H1 (cell line): ENCODE data around the gene SLITRK3. TPM values are rescaled to one million over a fixed set of nuclear protein-coding genes. Genes with fewer than 3 reads are reported as not detected.

ENCODE experiments used
- ASH2L ChIP-seq: fragments of 200-600, 300-600 bp; sonication (generic); IDR thresholded peaks from one replicate; pipeline ENCODE4 v1.7.1; 2017; ENCODE audit warnings: low read length
- CHD1 ChIP-seq: IDR thresholded peaks from 2 replicates; pipeline ENCODE4 v1.6.1; 2012; ENCODE audit warnings: low read depth, low read length, improper control_type of control experiment
- KDM1A ChIP-seq: fragments of 200-600, 300-600 bp; sonication (generic); IDR thresholded peaks from 2 replicates; pipeline ENCODE4 v1.7.1; 2016; ENCODE audit warnings: mild to moderate bottlenecking, low read length, borderline replicate concordance
- TAF1 ChIP-seq: IDR thresholded peaks from 2 replicates; pipeline ENCODE4 v1.6.1; 2011; ENCODE audit warnings: mild to moderate bottlenecking, low read depth, low read length
- polyA plus RNA-seq, 7 experiments: library from polyadenylated mRNA; depleted of rRNA in 3 of 7; stranded (reverse) in 5 of 7; unstranded in 2 of 7; fragments of >200 nt in 5 of 7; fragments of 200-250 nt in 2 of 7; gene quantifications; 1 replicate in 5 of 7; 2 replicates in 1 of 7; 4 replicates in 1 of 7; pipeline versions ENCODE4 v1.2.1 to v1.2.3, GENCODE V29; 2011 to 2013; ENCODE audit warnings: missing spikeins in 2 of 7, mixed read lengths in 2 of 7
- total RNA-seq: library from RNA; stranded (reverse); fragmentation: NEBNext Ultra II Directional; extraction: Animal tissue kit (Norgen Biotek cat#: 25700); gene quantifications from 2 replicates; pipeline ENCODE4 v1.2.1, GENCODE V29; 2021

SLITRK3 gene
- total and polyA plus RNA-seq, 2 of the 8 experiments (the other 6 are each of a cell fraction or from before 2014, with no cell fraction given), result 0.71 to 3.4 TPM

- TF ChIP-seq ASH2L (peak; percentile 80), CHD1 (no peak), TAF1 (peak; percentile 70), KDM1A (peak; percentile 28; the same call in 1 of the 2 replicates)
These were observed 3.5 kb downstream of the SLITRK3 start (continued) for GRCh38 chr3:165192610-165193192.
